Subcutaneous abdominal adipose tissue (tissue), 5 donors: ENCODE data around the gene DNER.

Source experiments
- H3K27ac ChIP-seq: one replicate; pipeline ENCODE4 v1.7.0; 2013; ENCODE audit warnings: low read depth, mild to moderate bottlenecking, inconsistent platforms, low read length, moderate library complexity
- H3K27me3 ChIP-seq, 5 donors: one replicate each; pipeline ENCODE4 v1.7.0; 2013; ENCODE audit warnings: low read length in 5 of 5, inconsistent platforms in 1 of 5; ENCODE audit not compliant: control insufficient read depth in 5 of 5, insufficient read depth in 4 of 5
- H3K36me3 ChIP-seq, 5 donors: one replicate each; pipeline ENCODE4 v1.7.0; 2013; ENCODE audit warnings: low read length in 5 of 5; ENCODE audit not compliant: control insufficient read depth in 5 of 5, insufficient read depth in 5 of 5
- H3K4me1 ChIP-seq, 5 donors: one replicate each; pipeline ENCODE4 v1.7.0; 2013; ENCODE audit warnings: low read length in 5 of 5, mild to moderate bottlenecking in 3 of 5, moderate library complexity in 1 of 5; ENCODE audit not compliant: control insufficient read depth in 5 of 5, insufficient read depth in 5 of 5
- H3K4me3 ChIP-seq, 5 donors: one replicate each; pipeline ENCODE4 v1.7.0; 2013; ENCODE audit warnings: low read length in 5 of 5, low read depth in 1 of 5
- H3K9ac ChIP-seq, 5 donors: one replicate each; pipeline ENCODE4 v1.7.0; 2013; ENCODE audit warnings: low read length in 5 of 5, mild to moderate bottlenecking in 4 of 5, moderate library complexity in 3 of 5
- H3K9me3 ChIP-seq, 5 donors: one replicate each; pipeline ENCODE4 v1.7.0; 2013; ENCODE audit warnings: low read length in 5 of 5; ENCODE audit not compliant: control insufficient read depth in 5 of 5
- donor health status: healthy.
- donor health status: healthy.
- donor health status: healthy.
- donor health status: healthy.
- donor health status: healthy.

DNER gene

GRCh38 chr2:229417916-229418315 is 296.4 kb downstream of the DNER start:
- H3K4me3 ChIP-seq: no peak overlapping the region
- H3K27me3 ChIP-seq: peaks cover 0 to 3% (median 0%) of the 10 kb centered on the region in 5 donors
- no peak overlapping the region for H3K9ac ChIP-seq
- H3K27ac ChIP-seq: no peak overlapping the region
- peaks cover 0 to 3% (median 0%) of the 10 kb centered on the region in 5 donors for H3K9me3 ChIP-seq
- peaks cover 0 to 36% (median 21%) of the 10 kb centered on the region in 5 donors for H3K4me1 ChIP-seq
- no peaks in the 10 kb centered on the region for H3K36me3 ChIP-seq

GRCh38 chr2:229417176-229417575 is 297.2 kb downstream of the DNER start:
- Histone ChIP-seq H3K9me3 (peaks cover 0 to 3% (median 0%) of the 10 kb centered on the region in 5 donors), H3K9ac (no peak overlapping the region), H3K27ac (peak overlapping the region; percentile 8), H3K4me3 (no peak overlapping the region), H3K36me3 (no peaks in the 10 kb centered on the region), H3K4me1 (peaks cover 0 to 36% (median 21%) of the 10 kb centered on the region in 5 donors), H3K27me3 (peaks cover 0 to 3% (median 0%) of the 10 kb centered on the region in 5 donors)

GRCh38 chr2:229416116-229416694 is 298.1 kb downstream of the DNER start:
- Histone ChIP-seq H3K4me3 (no peak overlapping the region), H3K4me1 (peaks cover 0 to 36% (median 21%) of the 10 kb centered on the region in 5 donors), H3K27me3 (peaks cover 0 to 3% (median 0%) of the 10 kb centered on the region in 5 donors), H3K9ac (no peak overlapping the region), H3K9me3 (peaks cover 0 to 3% (median 0%) of the 10 kb centered on the region in 5 donors), H3K27ac (peak overlapping the region; percentile 37), H3K36me3 (no peaks in the 10 kb centered on the region)

GRCh38 chr2:229414631-229415030 is 299.7 kb downstream of the DNER start:
- Histone ChIP-seq H3K4me3 (no peak overlapping the region), H3K9ac (no peak overlapping the region), H3K27me3 (peaks cover 0 to 3% (median 0%) of the 10 kb centered on the region in 5 donors), H3K36me3 (no peaks in the 10 kb centered on the region), H3K9me3 (peaks cover 0 to 3% (median 0%) of the 10 kb centered on the region in 5 donors), H3K4me1 (peaks cover 0 to 39% (median 21%) of the 10 kb centered on the region in 5 donors), H3K27ac (no peak overlapping the region)

- Histone ChIP-seq H3K9me3 (peaks cover 0 to 3% (median 0%) of the 10 kb centered on the region in 5 donors), H3K4me3 (no peak overlapping the region), H3K9ac (no peak overlapping the region), H3K27ac (no peak overlapping the region), H3K4me1 (peaks cover 0 to 40% (median 30%) of the 10 kb centered on the region in 5 donors), H3K27me3 (peaks cover 0 to 3% (median 0%) of the 10 kb centered on the region in 5 donors), H3K36me3 (no peaks in the 10 kb centered on the region)
Measured at GRCh38 chr2:229412686-229413085, 301.7 kb downstream of the DNER start.

- Histone ChIP-seq H3K27ac (no peak overlapping the region), H3K4me3 (no peak overlapping the region), H3K9ac (no peak overlapping the region), H3K4me1 (peaks cover 2 to 34% (median 23%) of the 10 kb centered on the region in 5 donors), H3K9me3 (peaks cover 0 to 3% (median 0%) of the 10 kb centered on the region in 5 donors), H3K27me3 (peaks cover 0 to 3% (median 0%) of the 10 kb centered on the region in 5 donors), H3K36me3 (no peaks in the 10 kb centered on the region)
Measured at GRCh38 chr2:229410946-229411345, 303.4 kb downstream of the DNER start.

GRCh38 chr2:229410264-229410663 is 304.1 kb downstream of the DNER start:
- H3K9me3 ChIP-seq: peaks cover 0 to 3% (median 0%) of the 10 kb centered on the region in 5 donors
- no peaks in the 10 kb centered on the region for H3K36me3 ChIP-seq
- H3K4me1 ChIP-seq: peaks cover 2 to 28% (median 20%) of the 10 kb centered on the region in 5 donors
- H3K27me3 ChIP-seq: peaks cover 0 to 3% (median 0%) of the 10 kb centered on the region in 5 donors
- peak overlapping the region; percentile 72 for H3K27ac ChIP-seq
- H3K9ac ChIP-seq: no peak overlapping the region
- H3K4me3 ChIP-seq: no peak overlapping the region

GRCh38 chr2:229409751-229410181 is 304.6 kb downstream of the DNER start:
- H3K9me3 ChIP-seq: peaks cover 0 to 3% (median 0%) of the 10 kb centered on the region in 5 donors
- H3K4me3 ChIP-seq: no peak overlapping the region
- no peak overlapping the region for H3K9ac ChIP-seq
- peaks cover 0 to 3% (median 0%) of the 10 kb centered on the region in 5 donors for H3K27me3 ChIP-seq
- no peaks in the 10 kb centered on the region for H3K36me3 ChIP-seq
- H3K27ac ChIP-seq: peak overlapping the region; percentile 72
- peaks cover 2 to 24% (median 19%) of the 10 kb centered on the region in 5 donors for H3K4me1 ChIP-seq

GRCh38 chr2:229408962-229409361 is 305.4 kb downstream of the DNER start:
- no peak overlapping the region for H3K4me3 ChIP-seq
- H3K4me1 ChIP-seq: peaks cover 2 to 24% (median 19%) of the 10 kb centered on the region in 5 donors
- H3K27me3 ChIP-seq: peaks cover 0 to 3% (median 0%) of the 10 kb centered on the region in 5 donors
- peak overlapping the region; percentile 72 for H3K27ac ChIP-seq
- H3K9me3 ChIP-seq: no peaks in the 10 kb centered on the region
- no peaks in the 10 kb centered on the region for H3K36me3 ChIP-seq
- H3K9ac ChIP-seq: no peak overlapping the region

- Histone ChIP-seq H3K36me3 (no peaks in the 10 kb centered on the region), H3K4me3 (no peak overlapping the region), H3K9me3 (no peaks in the 10 kb centered on the region), H3K9ac (no peak overlapping the region), H3K27ac (peak overlapping the region; percentile 72), H3K4me1 (peaks cover 2 to 24% (median 19%) of the 10 kb centered on the region in 5 donors), H3K27me3 (peaks cover 0 to 3% (median 0%) of the 10 kb centered on the region in 5 donors)
Measured at GRCh38 chr2:229408356-229408755, 306.0 kb downstream of the DNER start.
